Measurements from ENCODE around the gene REM2.

Gene REM2, protein sequence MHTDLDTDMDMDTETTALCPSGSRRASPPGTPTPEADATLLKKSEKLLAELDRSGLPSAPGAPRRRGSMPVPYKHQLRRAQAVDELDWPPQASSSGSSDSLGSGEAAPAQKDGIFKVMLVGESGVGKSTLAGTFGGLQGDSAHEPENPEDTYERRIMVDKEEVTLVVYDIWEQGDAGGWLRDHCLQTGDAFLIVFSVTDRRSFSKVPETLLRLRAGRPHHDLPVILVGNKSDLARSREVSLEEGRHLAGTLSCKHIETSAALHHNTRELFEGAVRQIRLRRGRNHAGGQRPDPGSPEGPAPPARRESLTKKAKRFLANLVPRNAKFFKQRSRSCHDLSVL

GRCh38 chr14:22883173-22883976, at the start of gene REM2:
Gene REM2 (plus strand): TSS chr14:22883222. CDS start chr14:22883288, 66 bp downstream.
- DNase-seq = no peak

DNA sequence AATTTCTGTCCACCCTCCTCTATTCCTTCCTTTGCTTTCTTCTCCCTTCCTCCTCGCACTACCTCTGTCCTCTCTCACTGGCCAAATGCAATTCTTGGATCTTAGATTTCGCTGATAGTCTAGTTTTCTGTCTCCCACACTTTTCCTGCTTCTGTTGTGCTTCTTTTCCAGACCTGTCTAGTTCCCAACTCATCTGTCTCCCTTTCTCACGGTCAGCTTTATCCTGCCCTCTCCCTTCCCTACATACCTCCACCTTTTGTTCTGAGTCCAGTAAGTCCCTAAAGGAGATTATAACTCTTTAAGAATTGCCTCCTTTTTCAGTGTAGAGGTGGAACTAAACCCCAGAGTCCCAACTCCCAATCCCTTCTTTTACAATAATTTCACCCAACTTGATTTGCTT, 47.5 kb upstream of the REM2 start:
- DNase-seq = no peak

GRCh38 chr14:22836301-22837113, 46.5 kb upstream of the REM2 start, which contains the start of gene MMP14:
Gene MMP14 (plus strand): TSS chr14:22836585. CDS start chr14:22836818, 233 bp downstream.
- no peak for DNase-seq

DNA sequence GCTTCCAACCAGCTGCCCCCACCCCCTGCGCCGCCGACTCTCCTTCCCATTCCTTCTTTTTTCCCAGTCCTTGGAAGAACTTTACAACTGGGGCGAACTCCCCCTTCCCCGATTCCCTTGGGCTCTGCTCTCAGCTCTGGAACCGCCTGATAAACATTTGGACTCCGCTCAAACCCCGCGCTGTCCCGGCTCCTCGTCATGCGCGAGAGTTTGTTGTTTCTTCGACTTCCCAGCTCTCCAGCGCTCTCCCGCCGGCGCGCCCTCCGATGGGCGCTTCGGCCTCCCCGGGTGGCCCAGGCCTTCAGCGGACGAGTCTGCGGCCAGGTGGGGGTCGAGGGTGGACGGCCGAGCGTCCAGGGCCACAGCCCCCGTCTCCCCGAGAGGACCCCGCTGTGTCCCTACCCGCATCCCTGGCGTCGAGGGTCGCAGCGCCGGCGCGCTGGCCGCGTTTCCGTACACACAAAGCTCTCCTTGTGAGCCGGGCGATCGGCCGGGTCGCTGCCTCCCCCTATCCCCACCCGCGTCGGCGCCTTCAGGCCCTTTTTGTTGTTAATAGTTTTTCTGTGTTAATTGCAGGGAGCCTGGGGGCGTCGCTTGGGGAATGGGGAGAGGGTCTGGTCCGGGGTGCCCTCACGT, 45.8 kb upstream of the REM2 start:
- DNase-seq = no peak

GRCh38 chr14:22837750-22838538, 45.1 kb upstream of the REM2 start:
- DNase-seq = no peak

GRCh38 chr14:22838631-22839041, 44.4 kb upstream of the REM2 start:
- no peak for DNase-seq

GRCh38 chr14:22839159-22839779, 43.8 kb upstream of the REM2 start:
- DNase-seq = no peak

- no peak for DNase-seq
These were observed 41.7 kb upstream of the REM2 start for GRCh38 chr14:22841311-22841710.

GRCh38 chr14:22841769-22842168, 41.3 kb upstream of the REM2 start:
- no peak for DNase-seq

- DNase-seq = no peak
These were observed 40.6 kb upstream of the REM2 start for GRCh38 chr14:22842211-22843122.

DNA sequence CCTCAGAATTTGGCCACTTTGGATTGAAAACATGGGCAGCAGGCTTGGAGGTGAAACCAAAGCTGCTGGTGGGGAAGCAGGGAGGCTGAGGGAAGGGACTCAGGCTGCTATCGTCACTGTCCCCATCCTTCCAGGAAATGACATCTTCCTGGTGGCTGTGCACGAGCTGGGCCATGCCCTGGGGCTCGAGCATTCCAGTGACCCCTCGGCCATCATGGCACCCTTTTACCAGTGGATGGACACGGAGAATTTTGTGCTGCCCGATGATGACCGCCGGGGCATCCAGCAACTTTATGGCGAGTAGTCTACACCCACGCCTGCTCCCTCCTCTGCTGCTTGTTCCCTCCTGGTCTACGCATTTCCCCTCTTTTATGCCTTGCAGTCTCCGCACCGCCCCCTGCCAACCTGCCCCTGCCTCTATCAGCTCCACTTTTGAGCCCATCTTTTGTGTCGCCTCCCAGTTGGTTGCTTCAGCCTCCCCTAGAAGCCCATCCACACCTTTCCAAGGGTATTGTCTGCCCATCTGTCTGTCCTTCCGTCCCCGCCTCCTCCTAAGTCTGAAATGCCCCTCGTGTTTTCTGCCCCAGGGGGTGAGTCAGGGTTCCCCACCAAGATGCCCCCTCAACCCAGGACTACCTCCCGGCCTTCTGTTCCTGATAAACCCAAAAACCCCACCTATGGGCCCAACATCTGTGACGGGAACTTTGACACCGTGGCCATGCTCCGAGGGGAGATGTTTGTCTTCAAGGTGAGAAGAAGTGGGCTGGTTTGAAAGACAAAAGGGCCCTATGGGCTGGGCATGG, 39.7 kb upstream of the REM2 start:
- no peak for DNase-seq

- DNase-seq = no peak
These were observed 38.6 kb upstream of the REM2 start for GRCh38 chr14:22844221-22845102.

GRCh38 chr14:22845103-22845394, 38.0 kb upstream of the REM2 start:
- DNase-seq = no peak

GRCh38 chr14:22845821-22846625, 37.0 kb upstream of the REM2 start:
- no peak for DNase-seq

DNA sequence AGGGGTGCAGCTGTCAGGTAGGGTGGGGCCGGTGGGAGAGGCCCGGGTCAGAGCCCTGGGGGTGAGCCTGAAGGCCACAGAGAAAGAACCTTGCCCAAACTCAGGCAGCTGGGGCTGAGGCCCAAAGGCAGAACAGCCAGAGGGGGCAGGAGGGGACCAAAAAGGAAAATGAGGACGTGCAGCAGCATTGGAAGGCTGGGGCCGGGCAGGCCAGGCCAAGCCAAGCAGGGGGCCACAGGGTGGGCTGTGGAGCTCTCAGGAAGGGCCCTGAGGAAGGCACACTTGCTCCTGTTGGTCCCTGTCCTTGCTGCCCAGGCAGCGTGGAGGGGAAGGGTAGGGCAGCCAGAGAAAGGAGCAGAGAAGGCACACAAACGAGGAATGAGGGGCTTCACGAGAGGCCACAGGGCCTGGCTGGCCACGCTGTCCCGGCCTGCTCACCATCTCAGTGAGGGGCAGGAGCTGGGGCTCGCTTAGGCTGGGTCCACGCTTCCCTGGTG, 36.2 kb upstream of the REM2 start:
- DNase-seq = no peak

GRCh38 chr14:22847661-22848341, 35.2 kb upstream of the REM2 start:
- DNase-seq = no peak

All from CD4-positive, alpha-beta T cell treated with Interleukin-10 for 1 hour (primary cell).